Measurements from ENCODE around the gene CAMK1.

The CAMK1 gene

DNA sequence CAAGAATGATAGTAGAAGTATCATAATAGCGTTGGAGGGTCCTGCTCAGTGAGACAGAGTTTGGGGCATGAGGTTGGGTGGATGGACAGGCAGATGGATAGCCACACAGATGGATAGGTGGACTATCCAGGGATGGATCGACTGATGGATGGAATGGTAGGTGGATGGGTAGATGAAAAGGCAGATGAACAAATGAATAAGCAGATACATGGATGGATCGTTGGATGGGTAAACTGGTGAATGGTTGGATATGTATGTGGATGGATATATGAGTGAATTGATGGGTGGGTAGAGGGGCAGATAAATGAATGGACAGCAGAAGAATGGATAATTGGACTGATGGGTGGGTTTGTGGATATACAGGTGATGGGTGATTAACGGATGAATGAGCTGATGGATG, 56.6 kb downstream of the CAMK1 start:
- DNase-seq (ENCODE audit: low read depth in 1 of 2, low spot score in 1 of 2): no peak

DNA sequence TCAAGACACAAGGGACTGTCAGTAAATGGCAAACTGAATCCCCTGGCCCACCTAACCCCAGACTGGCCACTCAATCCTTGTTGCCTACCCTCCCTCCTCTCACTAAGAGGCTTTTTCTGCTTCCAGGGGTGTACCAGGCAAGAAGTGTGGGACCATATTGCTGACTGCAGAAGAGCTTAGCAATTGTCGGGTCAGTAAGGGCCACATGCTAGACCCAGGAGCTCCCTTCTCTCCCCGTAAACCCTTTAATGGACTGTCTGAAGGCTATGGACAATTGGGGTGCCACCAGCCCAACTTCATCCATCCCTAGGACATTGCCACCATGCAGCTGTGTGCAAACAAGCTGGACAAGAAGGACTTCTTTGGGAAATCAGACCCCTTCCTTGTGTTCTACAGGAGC, 57.3 kb downstream of the CAMK1 start:
- DNase-seq (ENCODE audit: low read depth in 1 of 2, low spot score in 1 of 2): no peak

DNA sequence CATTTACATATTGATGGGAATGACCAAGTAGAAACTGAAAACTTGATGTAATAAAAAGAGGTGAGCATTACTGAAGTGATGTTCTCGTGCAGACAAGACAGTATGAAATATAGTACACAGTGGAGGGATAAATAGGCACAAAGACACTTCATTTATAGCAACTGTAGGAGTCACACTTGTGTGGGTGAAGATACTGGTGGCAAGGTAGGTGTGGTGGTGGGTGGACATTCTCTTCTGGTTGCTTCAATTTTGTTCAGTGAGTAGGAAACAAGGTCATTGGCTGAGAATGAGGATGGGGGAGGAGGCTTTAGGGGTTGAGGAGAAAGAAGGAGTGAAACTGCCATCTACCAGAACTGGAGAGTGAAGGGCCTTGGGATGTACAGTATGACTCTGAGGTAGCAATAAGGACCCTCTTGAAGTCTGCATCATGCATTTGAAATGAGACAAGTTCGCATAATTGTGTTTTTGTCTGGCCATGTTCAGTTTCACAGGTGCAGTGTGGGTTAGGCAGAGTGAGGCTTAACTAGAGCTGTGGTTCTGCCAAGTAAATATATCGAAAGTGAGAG, 59.5 kb downstream of the CAMK1 start:
- no peak for DNase-seq (ENCODE audit: low read depth in 1 of 2, low spot score in 1 of 2)
